Iris pigment epithelial cell (primary cell): ENCODE data around the gene ING2.
"Not testable (repeated sequence)": the region's sequence is repeated elsewhere in the genome, so short reads cannot be mapped to it uniquely, and the experiment has no call there.

ENCODE experiments used
- DNase-seq: peaks from one replicate; pipeline ENCODE4 v3.0.0-alpha.2; 2011; ENCODE audit warnings: low read depth

The ING2 gene, protein sequence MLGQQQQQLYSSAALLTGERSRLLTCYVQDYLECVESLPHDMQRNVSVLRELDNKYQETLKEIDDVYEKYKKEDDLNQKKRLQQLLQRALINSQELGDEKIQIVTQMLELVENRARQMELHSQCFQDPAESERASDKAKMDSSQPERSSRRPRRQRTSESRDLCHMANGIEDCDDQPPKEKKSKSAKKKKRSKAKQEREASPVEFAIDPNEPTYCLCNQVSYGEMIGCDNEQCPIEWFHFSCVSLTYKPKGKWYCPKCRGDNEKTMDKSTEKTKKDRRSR

DNA sequence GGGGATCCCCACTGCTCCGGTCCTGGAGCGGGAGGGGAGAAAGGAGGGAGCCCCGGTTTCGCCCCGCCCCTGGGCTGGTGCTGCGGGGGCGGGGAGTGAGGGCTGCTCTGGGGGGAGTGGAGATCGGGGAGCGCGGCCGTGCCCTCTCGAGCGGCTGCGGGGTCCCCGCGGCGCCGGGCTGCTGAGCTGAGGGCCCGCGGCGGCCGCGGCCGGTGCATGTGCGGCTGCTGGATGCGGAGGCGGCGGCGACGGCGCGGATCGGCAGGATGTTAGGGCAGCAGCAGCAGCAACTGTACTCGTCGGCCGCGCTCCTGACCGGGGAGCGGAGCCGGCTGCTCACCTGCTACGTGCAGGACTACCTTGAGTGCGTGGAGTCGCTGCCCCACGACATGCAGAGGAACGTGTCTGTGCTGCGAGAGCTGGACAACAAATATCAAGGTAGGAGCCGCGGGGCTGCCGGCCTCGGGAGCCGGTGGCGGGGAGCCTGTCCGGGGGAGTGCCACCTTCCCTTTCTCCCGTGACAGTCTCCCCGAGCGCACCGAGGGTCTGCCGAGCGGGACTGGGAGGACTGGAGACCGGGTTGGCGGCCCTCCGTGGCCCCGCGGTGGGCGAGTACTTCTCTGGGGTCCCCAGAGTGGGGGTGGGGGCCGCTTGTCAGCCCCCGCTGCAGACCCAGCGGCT, at the start of gene ING2:
TSS of gene ING2 (plus strand) at position 129 of the 681 bp plus-strand sequence. CDS start at position 267, 138 bp downstream.
- peak; percentile 68 for DNase-seq

GRCh38 chr4:183455431-183456195, 49.2 kb upstream of the ING2 start:
- DNase-seq = peak; percentile 3

- DNase-seq = no peak
Observed at GRCh38 chr4:183458005-183458404, 46.9 kb upstream of the ING2 start.

DNA sequence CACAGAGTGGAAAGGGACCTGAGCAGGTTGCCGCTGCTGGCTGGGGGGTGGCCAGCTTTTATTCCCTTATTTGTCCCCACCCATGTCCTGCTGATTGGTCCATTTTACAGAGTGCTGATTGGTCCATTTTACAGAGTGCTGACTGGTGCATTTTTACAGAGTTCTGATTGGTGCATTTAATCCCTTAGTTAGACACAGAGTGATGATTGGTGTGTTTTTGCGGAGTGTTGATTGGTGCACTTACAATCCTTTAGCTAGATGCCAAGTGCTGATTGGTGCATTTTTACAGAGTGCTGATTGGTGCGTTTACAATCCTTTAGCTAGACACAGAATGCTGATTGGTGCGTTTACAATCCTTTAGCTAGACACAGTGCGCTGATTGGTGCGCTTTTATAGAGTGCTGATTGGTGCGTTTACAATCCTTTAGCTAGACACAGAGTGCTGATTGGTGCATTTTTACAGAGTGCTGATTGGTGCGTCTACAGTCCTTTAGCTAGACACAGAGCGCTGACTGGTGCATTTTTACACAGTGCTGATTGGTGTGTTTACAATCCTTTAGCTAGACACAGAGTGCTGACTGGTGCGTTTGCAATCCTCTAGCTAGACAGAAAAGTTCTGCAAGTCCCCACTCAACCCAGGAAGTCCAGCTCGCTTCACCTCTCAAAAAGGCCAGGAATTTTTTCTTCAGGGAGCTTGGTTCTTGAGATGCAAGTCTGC, 40.8 kb upstream of the ING2 start:
- not testable (repeated sequence) for DNase-seq

GRCh38 chr4:183465879-183466278, 39.0 kb upstream of the ING2 start:
- not testable (repeated sequence) for DNase-seq

GRCh38 chr4:183467246-183467645, 37.6 kb upstream of the ING2 start:
- no peak for DNase-seq

DNA sequence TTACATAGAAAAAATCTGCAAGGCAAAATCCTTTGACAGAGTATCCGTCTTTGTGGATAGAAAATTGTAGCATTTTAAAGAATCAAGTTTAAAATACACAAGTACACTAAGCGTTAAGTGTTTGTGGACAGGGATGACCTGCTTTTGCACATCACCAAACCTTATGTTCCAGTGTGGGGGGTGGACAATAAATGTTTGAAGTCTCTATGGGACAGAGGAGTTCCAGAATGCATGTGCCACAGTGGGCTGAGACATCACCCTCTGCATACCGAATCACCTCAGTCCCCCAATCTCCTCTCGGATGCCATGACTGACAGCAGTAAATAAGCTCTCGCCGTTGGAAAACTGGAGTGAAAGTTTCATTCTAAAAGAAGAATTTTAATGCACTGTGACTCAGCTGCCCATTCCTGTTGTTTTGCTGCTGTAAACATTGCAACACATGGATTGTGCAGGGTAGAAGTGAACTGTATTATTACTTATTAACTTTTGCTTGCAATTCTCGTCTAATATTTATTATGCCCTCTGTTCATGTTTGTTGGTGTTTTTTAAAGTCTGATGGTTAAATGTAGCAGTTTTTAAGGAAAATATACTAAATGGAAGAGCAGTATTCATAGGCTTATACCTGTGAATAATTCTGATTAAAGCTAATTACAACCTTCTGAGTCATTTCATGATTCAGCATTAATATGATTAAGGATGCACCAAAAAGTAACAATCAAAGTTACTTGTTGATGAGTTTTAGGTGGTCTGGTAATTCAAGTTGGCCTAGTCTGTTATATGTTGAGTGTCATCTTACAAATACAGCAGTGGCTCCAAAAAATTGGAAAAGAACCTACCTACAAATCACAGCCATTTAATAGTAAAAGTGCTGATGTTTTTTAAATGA, 36.4 kb upstream of the ING2 start:
- peak; percentile 73 for DNase-seq

DNA sequence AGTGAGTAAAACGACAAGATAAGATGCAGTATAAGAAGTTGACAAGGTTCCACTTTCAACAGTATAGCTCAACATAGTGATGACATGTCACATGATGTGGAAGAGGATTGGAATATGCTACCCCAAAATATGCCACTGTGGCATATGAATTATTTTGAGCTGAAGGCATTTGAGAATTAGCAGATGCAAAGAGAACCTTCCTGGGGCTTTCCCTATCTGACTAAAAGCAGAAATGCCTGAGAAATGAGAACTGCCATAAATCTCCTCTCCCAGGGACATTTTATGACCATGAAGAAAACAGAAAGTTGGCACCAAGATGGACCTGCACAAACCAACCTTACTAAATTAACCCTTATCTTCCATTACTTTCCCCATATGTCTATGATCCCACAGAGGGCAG, 35.6 kb upstream of the ING2 start:
- no peak for DNase-seq

DNA sequence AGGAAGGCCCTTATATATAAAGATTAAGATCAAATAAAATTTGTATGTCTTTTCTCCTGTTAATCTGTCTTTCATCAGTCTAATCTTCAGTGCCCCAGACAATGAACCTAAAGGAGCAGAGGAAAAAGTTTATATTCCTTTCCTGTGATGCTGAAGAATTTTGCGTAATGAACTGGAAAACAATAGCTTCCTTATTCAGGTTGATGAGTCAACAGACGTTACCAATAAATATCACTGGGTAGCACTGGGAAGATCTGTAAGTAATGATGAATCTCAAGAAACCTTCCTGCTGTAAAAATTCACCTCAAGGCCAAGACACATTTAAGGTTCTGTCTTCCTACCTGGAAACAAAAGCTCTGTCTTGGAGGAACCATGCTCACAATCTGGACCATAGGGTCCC, 34.9 kb upstream of the ING2 start:
- DNase-seq = peak; percentile 21

DNA sequence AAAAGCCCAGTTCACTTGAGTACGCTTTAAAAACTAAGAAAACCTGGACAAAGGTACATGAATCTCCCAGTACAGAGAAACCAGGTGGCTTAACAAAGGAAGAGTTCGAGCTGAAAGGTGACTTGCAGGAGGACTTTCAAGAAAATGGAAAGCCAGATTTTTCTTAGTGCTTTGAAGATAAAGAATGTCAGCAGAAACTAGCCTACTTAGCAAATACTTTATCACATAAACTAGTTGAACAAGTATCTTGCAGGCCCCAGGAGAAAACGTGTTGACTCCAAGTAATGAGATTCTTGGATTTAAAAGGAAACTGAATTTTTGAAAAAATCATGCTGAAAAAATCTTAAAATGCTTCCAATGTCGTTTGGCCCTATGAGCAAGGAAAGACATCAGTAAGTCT, 34.0 kb upstream of the ING2 start:
- DNase-seq = no peak

- peak; percentile 68 for DNase-seq
Observed at GRCh38 chr4:183471946-183472708, 32.7 kb upstream of the ING2 start.

DNA sequence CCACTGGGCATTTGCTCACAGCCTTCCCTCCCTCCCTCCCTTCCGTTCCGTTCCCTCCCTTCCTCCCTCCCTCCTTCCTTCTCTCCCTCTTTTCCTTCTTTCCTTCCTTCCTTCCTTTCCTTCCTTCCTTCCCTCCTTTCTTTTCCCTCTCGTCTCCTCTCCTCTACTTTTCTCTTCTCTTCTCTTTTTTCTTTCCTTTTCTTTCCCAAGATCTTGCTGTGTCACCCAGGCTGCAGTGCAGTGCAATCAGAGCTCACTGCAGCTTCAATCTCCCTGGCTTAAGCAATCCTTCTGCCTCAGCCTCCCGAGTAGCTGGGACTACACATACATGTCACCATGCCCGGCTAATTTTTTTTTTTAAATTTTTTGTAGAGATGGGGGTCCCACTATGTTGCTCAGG, 26.7 kb upstream of the ING2 start:
- peak; percentile 24 for DNase-seq

- DNase-seq = no peak
Observed at GRCh38 chr4:183478926-183479325, 25.9 kb upstream of the ING2 start.

- not testable (repeated sequence) for DNase-seq
Observed at GRCh38 chr4:183482515-183483095, 22.3 kb upstream of the ING2 start.

GRCh38 chr4:183483997-183484396, 20.9 kb upstream of the ING2 start:
- DNase-seq = no peak

DNA sequence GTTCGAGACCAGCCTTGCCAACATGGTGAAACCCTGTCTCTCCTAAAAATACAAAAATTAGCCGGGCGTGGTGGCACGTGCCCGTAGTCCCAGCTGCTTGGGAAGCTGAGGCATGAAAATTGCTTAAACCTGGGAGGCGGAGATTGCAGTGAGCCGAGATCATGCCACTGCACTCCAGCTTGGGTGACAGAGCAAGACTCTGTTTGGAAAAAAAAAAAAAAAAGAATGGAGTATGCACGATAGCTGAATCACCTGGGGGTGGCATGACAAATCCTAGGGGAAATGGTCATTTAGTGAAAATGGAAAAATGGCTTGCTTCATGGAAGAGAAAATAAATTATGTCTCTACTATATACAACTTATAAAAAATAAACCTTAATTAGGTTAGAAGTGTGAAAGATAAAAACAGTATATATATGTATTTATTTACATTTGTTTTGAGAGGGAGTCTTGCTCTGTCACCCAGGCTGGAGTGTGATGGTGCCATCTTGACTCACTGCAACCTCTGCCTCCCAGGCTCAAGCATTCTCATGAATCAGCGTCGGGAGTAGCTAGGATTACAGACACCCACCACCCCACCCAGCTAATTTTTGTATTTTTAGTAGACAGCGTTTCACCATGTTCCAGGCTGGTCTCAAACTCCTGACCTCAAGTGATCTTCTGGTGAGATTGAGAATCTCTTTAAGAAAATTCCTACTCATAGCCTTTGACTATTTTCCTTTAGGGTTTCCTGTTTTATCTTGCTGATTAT, 19.3 kb upstream of the ING2 start:
- DNase-seq = no peak

DNA sequence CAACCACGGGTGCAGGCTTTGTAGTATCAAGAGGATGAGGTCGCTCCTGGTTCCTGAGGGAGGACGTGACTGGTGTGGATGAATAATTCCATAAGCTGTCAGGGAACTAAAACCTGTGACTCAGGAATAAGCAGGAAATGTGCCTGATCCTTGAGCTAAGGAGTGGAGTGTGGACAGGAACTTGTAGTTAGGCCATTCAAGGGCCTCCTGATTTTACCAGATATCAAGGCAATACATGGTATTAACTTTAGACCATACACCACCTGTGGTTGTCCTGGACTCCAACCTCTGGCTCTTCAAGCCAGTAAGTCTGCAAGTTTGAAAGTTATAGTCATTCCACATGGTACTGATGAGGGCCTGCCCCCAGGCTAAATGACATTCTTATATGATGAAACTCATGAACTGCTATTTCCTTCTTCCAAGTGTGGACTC, 12.1 kb upstream of the ING2 start:
- peak; percentile 62 for DNase-seq

DNA sequence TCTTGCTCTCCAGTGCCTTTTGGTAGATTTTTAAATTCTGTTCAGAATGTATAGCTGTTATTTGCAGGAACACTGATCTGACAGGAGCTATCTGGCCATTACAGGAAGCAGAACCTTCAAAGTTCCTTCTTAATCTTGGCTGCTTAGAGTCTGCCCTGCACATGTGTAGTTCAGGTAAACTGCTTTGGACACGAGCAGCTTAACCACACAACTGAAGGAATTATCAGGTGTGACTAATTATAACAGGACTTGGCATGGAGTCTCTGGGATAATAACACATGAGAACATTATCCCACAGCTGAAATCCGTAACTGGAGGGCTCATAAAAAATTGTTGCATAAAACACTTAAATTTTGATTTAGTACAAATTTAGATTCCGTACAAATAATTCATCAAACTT, 11.6 kb upstream of the ING2 start:
- DNase-seq = no peak

DNA sequence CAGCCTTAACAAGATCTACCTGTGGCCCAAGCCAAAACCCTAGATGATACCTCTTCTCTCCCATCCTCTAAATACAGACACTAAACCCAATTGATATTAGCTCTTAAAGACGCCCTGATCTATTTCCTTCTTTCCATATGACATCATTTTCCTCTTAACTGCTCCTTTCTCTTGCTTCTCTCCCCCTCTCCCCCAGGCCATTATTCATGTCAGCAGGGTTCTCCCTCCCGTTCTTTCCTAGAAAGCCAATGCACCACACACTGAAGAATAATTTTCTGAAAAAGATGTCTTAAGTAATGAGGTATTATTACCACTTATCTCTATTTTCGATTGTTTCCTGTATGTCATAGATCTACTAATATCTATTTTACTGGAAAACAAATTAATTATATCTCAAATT, 9.7 kb upstream of the ING2 start:
- no peak for DNase-seq
